H1 (cell line): Measurements from ENCODE around the gene CHST9. TPM values are rescaled to one million over a fixed set of nuclear protein-coding genes. Genes with fewer than 3 reads are reported as not detected.

Experiments
- CTCF ChIA-PET: fragments of 300-600 bp; sonication (Branson Sonifier 250); formaldehyde crosslinking; loops from one replicate; lab custom pipeline; 2021; ENCODE audit not compliant: partially characterized antibody; lab: Charles Lee
- POLR2A ChIA-PET: fragments of 300-600 bp; sonication (Branson Sonifier 250); formaldehyde crosslinking; loops from one replicate; lab custom pipeline; 2021; ENCODE audit warnings: inconsistent platforms; ENCODE audit not compliant: partially characterized antibody; lab: Charles Lee
- DNase-seq, 2 experiments: peaks; one replicate each; pipeline versions ENCODE4 v3.0.0 to v3.0.0-alpha.2; 2010 to 2022; ENCODE audit warnings: low spot score in 2 of 2, low read depth in 1 of 2, mixed read lengths in 1 of 2
- FAIRE-seq: peaks from 2 replicates; lab custom pipeline; 2011; peaks lifted over from hg19 to GRCh38; lab: Jason Lieb, UNC
- H2AFZ ChIP-seq: 2 replicates; pipeline ENCODE4 v1.8.1; 2012; ENCODE audit warnings: low read length, inconsistent platforms
- H2AK5ac ChIP-seq: 2 replicates; pipeline ENCODE4 v1.6.1; 2013; ENCODE audit warnings: low read depth, low read length
- H2BK120ac ChIP-seq: replicated peaks from 2 replicates; pipeline ENCODE3; 2013; ENCODE audit warnings: low read depth, low read length, inconsistent platforms
- H2BK12ac ChIP-seq: 2 replicates; pipeline ENCODE4 v1.6.1; 2013; ENCODE audit warnings: low read depth, low read length
- H2BK15ac ChIP-seq: 2 replicates; pipeline ENCODE4 v1.6.1; 2013; ENCODE audit warnings: low read length
- H2BK20ac ChIP-seq: 2 replicates; pipeline ENCODE4 v1.6.1; 2013; ENCODE audit warnings: low read length
- H2BK5ac ChIP-seq: 2 replicates; pipeline ENCODE4 v1.6.1; 2013; ENCODE audit warnings: low read depth, low read length
- H3K14ac ChIP-seq: 2 replicates; pipeline ENCODE4 v1.6.1; 2013; ENCODE audit warnings: inconsistent platforms; ENCODE audit not compliant: insufficient read length
- H3K18ac ChIP-seq: 2 replicates; pipeline ENCODE4 v1.6.1; 2013; ENCODE audit warnings: low read length; ENCODE audit errors: extremely low read depth
- H3K23ac ChIP-seq: 2 replicates; pipeline ENCODE4 v1.6.1; 2013; ENCODE audit warnings: inconsistent platforms; ENCODE audit not compliant: insufficient read length
- H3K23me2 ChIP-seq: 2 replicates; pipeline ENCODE4 v1.6.1; 2013; ENCODE audit warnings: low read depth, low read length
- H3K27ac ChIP-seq: 2 replicates; pipeline ENCODE4 v1.6.1; 2011; ENCODE audit warnings: low read depth, low read length, inconsistent platforms
- H3K27me3 ChIP-seq, 4 experiments: replicated peaks in 1 of 4; 1 replicate in 1 of 4; 2 replicates in 3 of 4; pipeline versions ENCODE4 v1.6.1 to v1.8.1; 2011 to 2013; ENCODE audit warnings: low read length in 3 of 4, mild to moderate bottlenecking in 3 of 4, inconsistent platforms in 2 of 4, mixed read lengths in 2 of 4, moderate library complexity in 1 of 4; ENCODE audit not compliant: control insufficient read depth in 3 of 4, insufficient read depth in 3 of 4; ENCODE audit errors: extremely low read depth in 1 of 4
- H3K36me3 ChIP-seq, 4 experiments: 2 replicates each; pipeline versions ENCODE4 v1.6.1 to v1.8.1; 2011 to 2013; ENCODE audit warnings: mild to moderate bottlenecking in 4 of 4, low read length in 3 of 4, moderate library complexity in 2 of 4, control low read depth in 1 of 4, inconsistent platforms in 1 of 4; ENCODE audit not compliant: insufficient read depth in 4 of 4, control insufficient read depth in 2 of 4
- H3K4ac ChIP-seq: replicated peaks from 2 replicates; pipeline ENCODE3; 2013; ENCODE audit warnings: low read length, low read depth, mixed read lengths, inconsistent platforms; ENCODE audit not compliant: insufficient read length
- H3K4me1 ChIP-seq, 4 experiments: replicated peaks in 1 of 4; 1 replicate in 1 of 4; 2 replicates in 3 of 4; pipeline versions ENCODE4 v1.6.1 to v1.8.1; 2011 to 2013; ENCODE audit warnings: low read length in 3 of 4, inconsistent platforms in 2 of 4, mixed read lengths in 1 of 4; ENCODE audit not compliant: insufficient read depth in 4 of 4, control insufficient read depth in 3 of 4
- H3K4me2 ChIP-seq, 2 experiments: 2 replicates each; pipeline versions ENCODE4 v1.6.1 to v1.8.1; 2011 to 2013; ENCODE audit warnings: low read depth in 2 of 2, low read length in 2 of 2, control low read depth in 1 of 2, inconsistent platforms in 1 of 2, mild to moderate bottlenecking in 1 of 2; ENCODE audit not compliant: insufficient read depth in 1 of 2
- H3K4me3 ChIP-seq, 4 experiments: fragments of 200-600, 300-600 bp in 1 of 4; sonication (generic), shearing (Covaris generic), sonication (Bioruptor Twin) in 1 of 4; 2 replicates each; pipeline versions ENCODE4 v1.5.1 to v1.8.1; 2011 to 2016; ENCODE audit warnings: low read length in 4 of 4, low read depth in 3 of 4, control low read depth in 2 of 4, inconsistent platforms in 2 of 4, mild to moderate bottlenecking in 2 of 4, mixed read lengths in 1 of 4, moderate library complexity in 1 of 4; ENCODE audit not compliant: insufficient read depth in 2 of 4; ENCODE audit errors: extremely low read depth in 1 of 4
- H3K56ac ChIP-seq: replicated peaks from 2 replicates; pipeline ENCODE3; 2013; ENCODE audit warnings: low read depth, mild to moderate bottlenecking, mixed read lengths, low read length, inconsistent platforms; ENCODE audit not compliant: insufficient read length
- H3K79me1 ChIP-seq: 2 replicates; pipeline ENCODE4 v1.6.1; 2013; ENCODE audit warnings: low read depth, low read length, control low read depth
- H3K79me2 ChIP-seq, 2 experiments: 2 replicates each; pipeline versions ENCODE4 v1.6.1 to v1.8.1; 2012 to 2013; ENCODE audit warnings: low read length in 2 of 2, mild to moderate bottlenecking in 2 of 2, inconsistent platforms in 1 of 2; ENCODE audit not compliant: insufficient read depth in 2 of 2, control insufficient read depth in 1 of 2
- H3K9ac ChIP-seq, 4 experiments: replicated peaks in 1 of 4; 1 replicate in 1 of 4; 2 replicates in 3 of 4; pipeline versions ENCODE4 v1.6.1 to v1.8.1; 2011 to 2013; ENCODE audit warnings: low read depth in 3 of 4, low read length in 3 of 4, control low read depth in 2 of 4, mild to moderate bottlenecking in 2 of 4, moderate library complexity in 2 of 4, inconsistent platforms in 1 of 4; ENCODE audit errors: extremely low read depth in 1 of 4
- H3K9me3 ChIP-seq, 2 experiments: 2 replicates each; pipeline versions ENCODE4 v1.6.1 to v1.8.1; 2012 to 2013; ENCODE audit warnings: mild to moderate bottlenecking in 2 of 2, moderate library complexity in 2 of 2, control low read depth in 1 of 2, inconsistent platforms in 1 of 2, low read depth in 1 of 2, low read length in 1 of 2, mixed read lengths in 1 of 2; ENCODE audit not compliant: insufficient read depth in 2 of 2
- H4K20me1 ChIP-seq, 2 experiments: replicated peaks in 1 of 2; 2 replicates each; pipeline versions ENCODE3 to v1.8.1; 2011 to 2013; ENCODE audit warnings: inconsistent platforms in 2 of 2, low read length in 2 of 2, mild to moderate bottlenecking in 1 of 2; ENCODE audit not compliant: insufficient read depth in 2 of 2, control insufficient read depth in 1 of 2
- H4K5ac ChIP-seq: 2 replicates; pipeline ENCODE4 v1.6.1; 2013; ENCODE audit warnings: low read length, low read depth, mixed read lengths, inconsistent platforms; ENCODE audit not compliant: insufficient read length
- H4K8ac ChIP-seq: 2 replicates; pipeline ENCODE4 v1.8.0; 2013; ENCODE audit warnings: mild to moderate bottlenecking, moderate library complexity, low read length, inconsistent platforms; ENCODE audit not compliant: insufficient read depth; ENCODE audit errors: extremely low read depth
- H4K91ac ChIP-seq: replicated peaks from 2 replicates; pipeline ENCODE3; 2013; ENCODE audit warnings: low read length, mixed read lengths, inconsistent platforms; ENCODE audit not compliant: insufficient read length
- CBX8 ChIP-seq: fragments of 300-800, 300-1000 bp; sonication (generic); IDR thresholded peaks from 2 replicates; pipeline ENCODE4 v1.7.1; 2016; ENCODE audit warnings: low read depth, low read length, borderline replicate concordance
- EGR1 ChIP-seq: IDR thresholded peaks from 2 replicates; pipeline ENCODE4 v1.6.1; 2011; ENCODE audit warnings: low read depth, low read length, borderline replicate concordance
- JUND ChIP-seq: IDR thresholded peaks from 2 replicates; pipeline ENCODE4 v1.6.1; 2011; ENCODE audit warnings: mild to moderate bottlenecking, improper control_type of control experiment, low read length
- WGBS, 2 experiments: shearing (Covaris generic) in 1 of 2; methylation state at CpG; one replicate each; pipeline versions ENCODE4 v1.1.6 to v1.1.7; 2013 to 2015; ENCODE audit warnings: low lambda C conversion rate in 2 of 2, mixed read lengths in 2 of 2, inconsistent platforms in 1 of 2, low coverage in 1 of 2, missing lambda C conversion rate in 1 of 2; ENCODE audit not compliant: insufficient replicate concordance in 2 of 2, insufficient coverage in 1 of 2, insufficient read length in 1 of 2; ENCODE audit errors: extremely low coverage in 1 of 2, missing lambda C conversion rate in 1 of 2; 5-methylcytosine and 5-hydroxymethylcytosine counted together
- polyA plus RNA-seq, 7 experiments: library from polyadenylated mRNA; depleted of rRNA in 3 of 7; stranded (reverse) in 5 of 7; unstranded in 2 of 7; fragments of >200 nt in 5 of 7; fragments of 200-250 nt in 2 of 7; gene quantifications; 1 replicate in 5 of 7; 2 replicates in 1 of 7; 4 replicates in 1 of 7; pipeline versions ENCODE4 v1.2.1 to v1.2.3, GENCODE V29; 2011 to 2013; ENCODE audit warnings: missing spikeins in 2 of 7, mixed read lengths in 2 of 7
- total RNA-seq: library from RNA; stranded (reverse); fragmentation: NEBNext Ultra II Directional; extraction: Animal tissue kit (Norgen Biotek cat#: 25700); gene quantifications from 2 replicates; pipeline ENCODE4 v1.2.1, GENCODE V29; 2021

CHST9 gene
- total and polyA plus RNA-seq, 2 of the 8 experiments (the other 6 are each of a cell fraction or from before 2014, with no cell fraction given) = 3.2 to 24.3 TPM

- Histone ChIP-seq H3K4ac (no peak overlapping the region), H3K9ac (no peak overlapping the region), H3K18ac (no peak overlapping the region), H3K4me3 (no peak overlapping the region), H3K4me2 (no peak overlapping the region), H3K27ac (no peak overlapping the region), H3K23ac (no peak overlapping the region), H2BK15ac (no peak overlapping the region), H3K79me2 (no peaks in the 10 kb centered on the region), H3K79me1 (no peaks in the 10 kb centered on the region), H3K56ac (no peak overlapping the region), H4K5ac (no peak overlapping the region), H4K8ac (no peak overlapping the region), H3K4me1 (no peaks in the 10 kb centered on the region), H2BK120ac (no peak overlapping the region), H3K27me3 (no peaks in the 10 kb centered on the region), H3K14ac (no peak overlapping the region), H4K20me1 (no peaks in the 10 kb centered on the region), H2AFZ (no peak overlapping the region), H3K9me3 (0 out of 4 replicates have a peak, but pooled peaks cover 0 to 2% of the 10 kb centered on the region in 2 experiments), H2BK12ac (no peak overlapping the region), H3K36me3 (no peaks in the 10 kb centered on the region), H2BK20ac (no peak overlapping the region), H4K91ac (no peak overlapping the region), H2BK5ac (no peak overlapping the region), H3K23me2 (no peaks in the 10 kb centered on the region), H2AK5ac (no peak overlapping the region)
- WGBS, 2 experiments = 92% methylated on average over 6 of the region's 6 CpGs; no CpG with 5 or more reads in 1 of the 2 experiments
- ChIA-PET POLR2A (no interaction called here), CTCF (no interaction called here)
- no peak for TF ChIP-seq EGR1
- no peak for TF ChIP-seq CBX8
- no peak for TF ChIP-seq JUND
- no peak for FAIRE-seq
- DNase-seq = no peak
Observed at GRCh38 chr18:26993568-26993967, 191.5 kb downstream of the CHST9 start.
